GM21381 (cell line): Measurements from ENCODE around the gene RBM22.

ENCODE experiments used
- ATAC-seq: cut with Tn5 transposase; IDR thresholded peaks from one replicate; pipeline ENCODE4 v1.9.1; 2021; ENCODE audit warnings: mild to moderate bottlenecking, moderate library complexity; ENCODE audit not compliant: unreplicated experiment

The RBM22 gene

GRCh38 chr5:150653145-150653761, 47.6 kb downstream of the RBM22 start:
- no peak for ATAC-seq

- no peak for ATAC-seq
Measured at GRCh38 chr5:150651924-150652671, 48.8 kb downstream of the RBM22 start.

GRCh38 chr5:150651382-150651781, 49.5 kb downstream of the RBM22 start:
- ATAC-seq: no peak

GRCh38 chr5:150650021-150651006, 50.5 kb downstream of the RBM22 start:
- no peak for ATAC-seq

GRCh38 chr5:150649108-150650020, 51.5 kb downstream of the RBM22 start:
- ATAC-seq: no peak

GRCh38 chr5:150648294-150649107, 52.4 kb downstream of the RBM22 start:
- ATAC-seq: no peak

- ATAC-seq: no peak
Measured at GRCh38 chr5:150647275-150648251, 53.3 kb downstream of the RBM22 start.

- no peak for ATAC-seq
Measured at GRCh38 chr5:150645070-150645700, 55.7 kb downstream of the RBM22 start.

GRCh38 chr5:150644514-150644913, 56.3 kb downstream of the RBM22 start:
- no peak for ATAC-seq

GRCh38 chr5:150644058-150644457, 56.8 kb downstream of the RBM22 start:
- no peak for ATAC-seq

GRCh38 chr5:150642991-150643710, 57.7 kb downstream of the RBM22 start:
- ATAC-seq: no peak

GRCh38 chr5:150642567-150642927, 58.3 kb downstream of the RBM22 start:
- no peak for ATAC-seq

GRCh38 chr5:150641824-150642566, 58.9 kb downstream of the RBM22 start:
- no peak for ATAC-seq

GRCh38 chr5:150641006-150641570, 59.8 kb downstream of the RBM22 start:
- no peak for ATAC-seq
